Measurements from ENCODE around the gene ZNF467.

The ZNF467 gene

DNA sequence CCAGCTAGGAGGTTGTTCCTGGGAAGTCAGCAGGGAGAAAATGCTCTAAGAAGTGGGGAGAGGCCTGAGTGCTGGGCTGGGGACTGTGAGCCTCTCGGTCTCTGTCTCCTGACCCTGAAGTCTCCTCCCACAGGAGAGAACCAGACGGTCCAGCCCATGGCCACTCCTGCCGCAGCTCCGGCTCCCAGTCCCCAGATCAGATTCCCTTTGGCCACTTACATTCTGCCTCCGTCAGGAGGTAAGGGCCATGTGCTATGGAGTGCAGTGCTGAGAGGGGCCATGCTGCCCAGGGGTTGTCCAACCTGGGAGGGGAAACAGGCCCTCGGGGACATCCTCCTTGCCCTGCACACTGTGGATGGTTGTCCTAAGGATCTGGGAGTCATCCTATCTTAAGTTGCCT, 21.3 kb upstream of the ZNF467 start:
- no peak for TF ChIP-seq CTCF (IDR thresholded peaks at IDR 0.05; ENCODE audit: low read depth, low read length, missing control alignments)
- in situ Hi-C loops (cut with HindIII; ENCODE audit: low sequenced_read_pairs) = no loop called here
- H3K4me3 ChIP-seq (ENCODE audit: low read depth, low read length) = no peak overlapping the region
- DNase-seq (ENCODE audit: low read depth) = no peak

DNA sequence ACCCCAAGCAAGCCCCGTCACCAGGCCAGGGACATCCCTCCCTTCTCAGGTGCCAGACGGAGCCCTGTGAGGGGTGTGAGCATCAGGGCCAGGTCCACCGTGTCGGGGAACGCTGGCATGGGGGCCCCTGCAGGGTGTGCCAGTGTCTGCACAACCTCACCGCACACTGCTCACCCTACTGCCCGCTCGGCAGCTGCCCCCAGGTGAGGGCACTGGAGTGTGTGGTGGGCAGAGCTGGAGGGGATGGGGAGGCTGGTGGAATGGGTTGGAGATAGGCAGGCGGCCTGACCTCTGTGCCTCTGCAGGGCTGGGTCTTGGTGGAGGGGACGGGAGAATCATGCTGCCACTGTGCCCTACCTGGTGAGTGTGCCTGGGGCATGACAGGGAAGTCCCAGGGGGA, 19.9 kb upstream of the ZNF467 start:
- in situ Hi-C loops (cut with HindIII; ENCODE audit: low sequenced_read_pairs) = no loop called here
- TF ChIP-seq CTCF (IDR thresholded peaks at IDR 0.05; ENCODE audit: low read depth, low read length, missing control alignments) = no peak
- DNase-seq (ENCODE audit: low read depth) = no peak
- no peak overlapping the region for H3K4me3 ChIP-seq (ENCODE audit: low read depth, low read length)

DNA sequence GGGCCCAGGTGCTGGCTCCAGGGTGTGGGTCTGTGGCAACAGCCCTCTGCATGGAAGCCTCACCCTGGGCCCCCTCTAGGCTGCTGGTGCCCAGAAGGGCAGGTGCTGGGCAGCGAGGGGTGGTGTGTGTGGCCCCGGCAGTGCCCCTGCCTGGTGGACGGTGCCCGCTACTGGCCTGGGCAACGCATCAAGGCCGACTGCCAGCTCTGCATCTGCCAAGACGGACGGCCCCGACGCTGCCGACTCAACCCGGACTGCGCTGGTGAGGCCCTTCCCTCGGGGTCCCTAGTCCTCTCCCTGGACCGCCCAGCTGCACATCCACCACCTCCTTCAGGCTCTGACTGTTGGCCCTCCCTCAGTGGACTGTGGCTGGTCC, 18.8 kb upstream of the ZNF467 start:
- no peak for TF ChIP-seq CTCF (IDR thresholded peaks at IDR 0.05; ENCODE audit: low read depth, low read length, missing control alignments)
- in situ Hi-C loops (cut with HindIII; ENCODE audit: low sequenced_read_pairs) = no loop called here
- no peak for DNase-seq (ENCODE audit: low read depth)
- H3K4me3 ChIP-seq (ENCODE audit: low read depth, low read length) = no peak overlapping the region

DNA sequence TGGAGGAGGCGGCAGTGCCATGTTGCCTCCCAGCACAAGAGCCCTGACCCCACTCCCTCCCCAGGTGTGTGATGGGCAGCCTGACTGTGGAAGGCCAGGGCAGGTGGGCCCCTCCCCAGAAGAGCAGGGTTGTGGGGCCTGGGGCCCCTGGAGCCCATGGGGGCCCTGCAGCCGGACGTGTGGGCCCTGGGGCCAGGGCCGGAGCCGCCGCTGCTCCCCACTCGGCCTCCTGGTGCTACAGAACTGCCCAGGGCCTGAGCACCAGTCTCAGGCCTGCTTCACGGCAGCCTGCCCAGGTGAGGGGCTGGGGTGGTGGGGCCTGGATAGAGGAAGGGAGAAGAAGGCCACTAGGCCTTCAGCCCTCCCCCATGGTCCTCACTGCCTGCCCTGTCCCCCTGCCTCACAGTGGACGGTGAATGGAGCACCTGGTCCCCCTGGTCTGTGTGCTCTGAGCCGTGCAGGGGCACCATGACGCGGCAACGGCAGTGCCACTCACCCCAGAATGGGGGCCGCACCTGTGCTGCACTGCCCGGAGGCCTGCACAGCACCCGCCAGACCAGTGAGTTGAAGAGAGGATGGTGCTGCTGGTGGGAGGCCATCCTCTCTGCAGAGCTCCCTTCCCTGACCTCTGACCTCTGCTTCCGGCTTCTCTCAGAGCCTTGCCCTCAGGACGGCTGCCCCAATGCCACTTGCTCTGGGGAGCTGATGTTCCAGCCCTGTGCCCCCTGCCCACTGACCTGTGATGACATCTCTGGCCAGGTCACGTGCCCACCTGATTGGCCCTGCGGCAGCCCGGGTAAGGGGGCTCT, 18.2 kb upstream of the ZNF467 start:
- in situ Hi-C loops (cut with HindIII; ENCODE audit: low sequenced_read_pairs) = no loop called here
- no peak for TF ChIP-seq CTCF (IDR thresholded peaks at IDR 0.05; ENCODE audit: low read depth, low read length, missing control alignments)
- no peak overlapping the region for H3K4me3 ChIP-seq (ENCODE audit: low read depth, low read length)
- no peak for DNase-seq (ENCODE audit: low read depth)

DNA sequence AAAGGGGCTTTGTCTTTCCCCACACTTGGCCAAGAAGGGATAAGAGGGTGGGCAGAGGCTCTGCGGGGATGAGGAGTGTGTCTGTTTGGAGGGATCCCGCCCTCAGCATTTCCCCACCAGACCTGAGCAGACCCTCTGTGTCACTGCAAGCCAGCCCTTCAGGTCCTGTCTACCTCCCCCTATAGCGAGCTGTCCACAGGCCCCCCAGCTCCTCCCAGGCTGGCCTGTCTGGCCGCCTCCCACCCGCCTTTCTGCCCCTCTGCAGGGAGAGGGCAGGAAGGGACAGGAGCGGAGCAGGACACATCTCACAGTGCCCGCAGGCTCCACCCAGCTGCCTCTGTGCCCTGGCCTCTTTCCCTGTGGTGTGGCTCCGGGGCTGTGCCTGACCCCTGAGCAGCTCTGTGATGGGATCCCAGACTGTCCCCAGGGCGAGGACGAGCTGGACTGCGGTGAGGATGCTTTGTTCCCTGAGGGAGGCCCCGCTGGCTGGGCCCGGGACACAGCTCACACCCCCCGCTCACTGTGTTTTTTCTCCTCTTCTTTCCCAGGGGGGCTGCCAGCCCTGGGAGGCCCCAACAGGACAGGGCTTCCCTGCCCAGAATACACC, 17.5 kb upstream of the ZNF467 start:
- TF ChIP-seq CTCF (IDR thresholded peaks at IDR 0.05; ENCODE audit: low read depth, low read length, missing control alignments) = no peak
- no peak overlapping the region for H3K4me3 ChIP-seq (ENCODE audit: low read depth, low read length)
- in situ Hi-C loops (cut with HindIII; ENCODE audit: low sequenced_read_pairs) = no loop called here
- DNase-seq (ENCODE audit: low read depth) = no peak

DNA sequence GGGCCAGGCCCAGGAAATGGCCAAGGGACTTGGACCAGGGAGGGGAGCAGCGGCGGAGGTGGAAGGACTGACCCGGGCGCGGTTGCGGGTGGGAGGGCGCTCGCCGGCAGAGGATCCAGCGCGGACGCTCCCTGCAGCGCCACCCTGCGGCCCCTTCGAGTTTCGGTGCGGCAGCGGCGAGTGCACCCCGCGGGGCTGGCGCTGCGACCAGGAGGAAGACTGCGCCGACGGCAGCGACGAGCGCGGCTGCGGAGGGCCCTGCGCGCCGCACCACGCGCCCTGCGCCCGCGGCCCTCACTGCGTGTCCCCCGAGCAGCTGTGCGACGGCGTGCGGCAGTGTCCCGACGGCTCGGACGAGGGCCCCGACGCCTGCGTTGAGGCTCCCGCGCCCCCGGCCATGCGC, 16.8 kb upstream of the ZNF467 start:
- no peak overlapping the region for H3K4me3 ChIP-seq (ENCODE audit: low read depth, low read length)
- DNase-seq (ENCODE audit: low read depth) = no peak
- TF ChIP-seq CTCF (IDR thresholded peaks at IDR 0.05; ENCODE audit: low read depth, low read length, missing control alignments) = peak; percentile 23
- in situ Hi-C loops (cut with HindIII; ENCODE audit: low sequenced_read_pairs) = no loop called here
